Neural cell (in vitro differentiated cells): ENCODE data around the gene OR13C2. TPM values are rescaled to one million over a fixed set of nuclear protein-coding genes. Genes with fewer than 3 reads are reported as not detected.

ENCODE experiments used
- H2AFZ ChIP-seq: fragments of 200-600, 300-800 bp; sonication (generic), shearing (Covaris generic); 2 replicates; pipeline ENCODE4 v1.6.0; 2014; ENCODE audit warnings: low read depth, mild to moderate bottlenecking, antibody characterized with exemption, low read length, moderate library complexity
- H3F3A ChIP-seq: fragments of 200-600 bp; shearing (Covaris generic); 2 replicates; pipeline ENCODE4 v1.6.1; 2016; ENCODE audit warnings: mild to moderate bottlenecking, moderate library complexity, mixed read lengths, antibody characterized with exemption, low read length; ENCODE audit not compliant: insufficient read depth, poor library complexity, severe bottlenecking
- H3K27ac ChIP-seq: fragments of 200-600, 300-800 bp; sonication (generic), shearing (Covaris generic); 2 replicates; pipeline ENCODE4 v1.5.1; 2014; ENCODE audit warnings: mild to moderate bottlenecking, low read length, moderate library complexity
- H3K27me3 ChIP-seq: fragments of 300-800, 200-600 bp; sonication (generic), shearing (Covaris generic); 2 replicates; pipeline ENCODE4 v1.6.0; 2014; ENCODE audit warnings: mild to moderate bottlenecking, low read depth, low read length, moderate library complexity; ENCODE audit not compliant: insufficient read depth
- H3K36me3 ChIP-seq: fragments of 300-800, 200-600 bp; sonication (generic), shearing (Covaris generic); 2 replicates; pipeline ENCODE4 v1.5.1; 2014; ENCODE audit warnings: mild to moderate bottlenecking, antibody characterized with exemption, low read length, moderate library complexity; ENCODE audit not compliant: insufficient read depth
- H3K4me2 ChIP-seq: fragments of 300-800, 200-600 bp; sonication (generic), shearing (Covaris generic); 2 replicates; pipeline ENCODE4 v1.6.0; 2014; ENCODE audit warnings: mild to moderate bottlenecking, low read length
- H3K4me3 ChIP-seq: fragments of 300-800, 200-600 bp; sonication (generic), shearing (Covaris generic); 2 replicates; pipeline ENCODE4 v1.5.1; 2014; ENCODE audit warnings: mild to moderate bottlenecking, low read length, moderate library complexity
- H3K79me2 ChIP-seq: fragments of 200-600 bp; shearing (Covaris generic); replicated peaks from 2 replicates; pipeline ENCODE4 v1.6.0; 2014; ENCODE audit warnings: mild to moderate bottlenecking, low read length, moderate library complexity; ENCODE audit not compliant: insufficient read depth
- H3K9ac ChIP-seq: fragments of 300-800, 200-600 bp; sonication (generic), shearing (Covaris generic); 2 replicates; pipeline ENCODE4 v1.6.1; 2016; ENCODE audit warnings: mild to moderate bottlenecking, low read length, mixed read lengths
- H3K9me2 ChIP-seq: fragments of 200-600 bp; shearing (Covaris generic); 2 replicates; pipeline ENCODE4 v1.6.1; 2016; ENCODE audit warnings: mild to moderate bottlenecking, low read length, mixed read lengths; ENCODE audit not compliant: insufficient read depth
- H3K9me3 ChIP-seq: fragments of 200-600, 300-800 bp; sonication (generic), shearing (Covaris generic); 2 replicates; pipeline ENCODE4 v1.6.1; 2016; ENCODE audit warnings: mild to moderate bottlenecking, mixed run types, low read length, moderate library complexity, mixed read lengths
- H4K20me1 ChIP-seq: fragments of 200-600 bp; shearing (Covaris generic); 2 replicates; pipeline ENCODE4 v1.6.1; 2016; ENCODE audit warnings: mild to moderate bottlenecking, mixed run types; ENCODE audit not compliant: insufficient read depth
- CTCF ChIP-seq: fragments of 450-650 bp; IDR thresholded peaks from 2 replicates; pipeline ENCODE4 v1.5.1; 2014; ENCODE audit warnings: antibody characterized with exemption, mild to moderate bottlenecking, moderate library complexity; ENCODE audit not compliant: poor library complexity, severe bottlenecking
- EP300 ChIP-seq: fragments of 450-650 bp; conservative IDR thresholded peaks from 2 replicates; pipeline ENCODE4 v1.6.1; 2014; ENCODE audit warnings: antibody characterized with exemption, mild to moderate bottlenecking, moderate library complexity; ENCODE audit not compliant: poor library complexity, severe bottlenecking
- MXI1 ChIP-seq: fragments of 450-650 bp; conservative IDR thresholded peaks from 2 replicates; pipeline ENCODE4 v1.6.1; 2014; ENCODE audit warnings: antibody characterized with exemption, mild to moderate bottlenecking; ENCODE audit not compliant: poor library complexity, severe bottlenecking
- POLR2AphosphoS5 ChIP-seq: IDR thresholded peaks from 2 replicates; pipeline ENCODE4 v1.6.1; 2012
- RAD21 ChIP-seq: fragments of 450-650 bp; conservative IDR thresholded peaks from 2 replicates; pipeline ENCODE4 v1.6.1; 2014; ENCODE audit warnings: antibody characterized with exemption, mild to moderate bottlenecking, moderate library complexity
- REST ChIP-seq: IDR thresholded peaks from 2 replicates; pipeline ENCODE4 v1.6.1; 2012; ENCODE audit warnings: borderline replicate concordance
- SMC3 ChIP-seq: fragments of 450-650 bp; conservative IDR thresholded peaks from 2 replicates; pipeline ENCODE4 v1.6.1; 2014; ENCODE audit warnings: antibody characterized with exemption, mild to moderate bottlenecking, moderate library complexity; ENCODE audit not compliant: poor library complexity
- TAF1 ChIP-seq: IDR thresholded peaks from 2 replicates; pipeline ENCODE4 v1.6.1; 2012; ENCODE audit warnings: low read depth
- polyA plus RNA-seq: library from polyadenylated mRNA; depleted of rRNA; stranded (reverse); fragments of >200 nt; gene quantifications from 2 replicates; pipeline ENCODE4 v1.2.3, GENCODE V29; 2014

OR13C2 gene
- polyA plus RNA-seq, 1 donor from 2014 or later: not detected

- Histone ChIP-seq H3K36me3 (no peaks in the 10 kb centered on the region), H3K9ac (no peak overlapping the region), H3K4me2 (no peak overlapping the region), H3K79me2 (no peaks in the 10 kb centered on the region), H3F3A (no peaks in the 10 kb centered on the region), H3K9me3 (no peaks in the 10 kb centered on the region), H3K27me3 (no peaks in the 10 kb centered on the region), H3K27ac (no peak overlapping the region), H3K4me3 (no peak overlapping the region), H3K9me2 (no peaks in the 10 kb centered on the region), H4K20me1 (no peaks in the 10 kb centered on the region), H2AFZ (no peak overlapping the region)
- no peak for TF ChIP-seq MXI1
- TF ChIP-seq CTCF: no peak
- TF ChIP-seq SMC3: no peak
Measured at GRCh38 chr9:104564358-104564757, 41.1 kb downstream of the OR13C2 start.

- TF ChIP-seq TAF1 (no peak), MXI1 (no peak), REST (no peak), SMC3 (no peak), POLR2AphosphoS5 (no peak), RAD21 (no peak), CTCF (no peak), EP300 (no peak)
- H3K36me3 ChIP-seq: no peaks in the 10 kb centered on the region
- H3K27me3 ChIP-seq: no peaks in the 10 kb centered on the region
- no peak overlapping the region for H2AFZ ChIP-seq
- H3K4me2 ChIP-seq: no peak overlapping the region
- H3K9me2 ChIP-seq: no peaks in the 10 kb centered on the region
- no peaks in the 10 kb centered on the region for H4K20me1 ChIP-seq
- H3K9ac ChIP-seq: no peak overlapping the region
- H3K79me2 ChIP-seq: no peaks in the 10 kb centered on the region
- H3K4me3 ChIP-seq: no peak overlapping the region
- no peak overlapping the region for H3K27ac ChIP-seq
- H3F3A ChIP-seq: no peaks in the 10 kb centered on the region
- no peaks in the 10 kb centered on the region for H3K9me3 ChIP-seq
Measured at GRCh38 chr9:104556830-104557634, 48.4 kb downstream of the OR13C2 start.
